Measurements from ENCODE around the gene SETBP1.

SETBP1 gene

DNA sequence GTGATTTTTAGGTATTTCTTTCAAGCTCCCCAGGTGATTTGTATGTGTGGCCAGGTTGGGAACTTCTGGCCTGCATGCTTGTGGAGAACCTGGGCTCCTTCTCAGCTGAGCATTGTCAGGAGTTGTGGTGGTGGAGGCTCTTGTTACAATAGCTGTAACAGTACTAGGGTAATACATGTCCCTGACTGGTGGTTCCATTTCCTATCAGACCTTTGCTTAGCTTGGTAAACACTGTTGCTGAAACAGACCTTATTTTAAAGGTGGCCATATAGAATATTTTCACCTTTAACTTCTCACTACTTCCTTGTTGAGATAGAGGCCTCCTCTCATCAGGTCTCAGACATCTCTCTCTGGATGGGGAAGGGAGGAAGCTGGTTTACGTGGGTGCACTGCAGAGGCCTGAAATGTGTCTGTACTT is 79.2 kb downstream of the SETBP1 start:
- Histone ChIP-seq H4K20me1 (ENCODE audit: insufficient read depth, low read length) (no peaks in the 10 kb centered on the region), H3K4me2 (ENCODE audit: low read length) (peak overlapping the region; percentile 74), H2AFZ (ENCODE audit: low read length) (no peak overlapping the region), H3K27ac (ENCODE audit: low read depth, low read length, poor library complexity, severe bottlenecking) (peak overlapping the region; percentile 100), H3K9me2 (ENCODE audit: low read depth, low read length) (no peaks in the 10 kb centered on the region), H3K9me3 (ENCODE audit: low read length) (no peaks in the 10 kb centered on the region), H3K36me3 (ENCODE audit: insufficient read depth, low read length) (peaks cover 11% of the 10 kb centered on the region; the same call in 1 of the 2 replicates), H3K4me3 (ENCODE audit: low read depth, low read length, poor library complexity, severe bottlenecking) (peak overlapping the region; percentile 13), H3K27me3 (ENCODE audit: insufficient read depth, low read length) (no peaks in the 10 kb centered on the region), H3K4me1 (ENCODE audit: insufficient read depth, low read length, severe bottlenecking) (peaks cover 43% of the 10 kb centered on the region), H3F3A (ENCODE audit: insufficient read depth, low read length) (peaks cover 17% of the 10 kb centered on the region), H3K79me2 (ENCODE audit: insufficient read depth, low read length) (no peaks in the 10 kb centered on the region), H3K9ac (ENCODE audit: low read length) (peak overlapping the region; percentile 63)
- TF ChIP-seq EZH2 (IDR thresholded peaks at IDR 0.05; ENCODE audit: borderline replicate concordance, low read length), result no peak
- TF ChIP-seq CTCF (IDR thresholded peaks at IDR 0.05; ENCODE audit: low read length), result no peak

- Histone ChIP-seq H3K9ac (ENCODE audit: low read length) (no peak overlapping the region), H3K27ac (ENCODE audit: low read depth, low read length, poor library complexity, severe bottlenecking) (peak overlapping the region; percentile 100), H3K4me2 (ENCODE audit: low read length) (no peak overlapping the region), H3K9me2 (ENCODE audit: low read depth, low read length) (no peaks in the 10 kb centered on the region), H3K36me3 (ENCODE audit: insufficient read depth, low read length) (peaks cover 11% of the 10 kb centered on the region; the same call in 1 of the 2 replicates), H3K79me2 (ENCODE audit: insufficient read depth, low read length) (no peaks in the 10 kb centered on the region), H2AFZ (ENCODE audit: low read length) (no peak overlapping the region), H3F3A (ENCODE audit: insufficient read depth, low read length) (peaks cover 17% of the 10 kb centered on the region), H4K20me1 (ENCODE audit: insufficient read depth, low read length) (no peaks in the 10 kb centered on the region), H3K4me3 (ENCODE audit: low read depth, low read length, poor library complexity, severe bottlenecking) (no peak overlapping the region), H3K9me3 (ENCODE audit: low read length) (no peaks in the 10 kb centered on the region), H3K27me3 (ENCODE audit: insufficient read depth, low read length) (no peaks in the 10 kb centered on the region), H3K4me1 (ENCODE audit: insufficient read depth, low read length, severe bottlenecking) (peaks cover 43% of the 10 kb centered on the region)
- no peak for TF ChIP-seq EZH2 (IDR thresholded peaks at IDR 0.05; ENCODE audit: borderline replicate concordance, low read length)
- no peak for TF ChIP-seq CTCF (IDR thresholded peaks at IDR 0.05; ENCODE audit: low read length)
These were observed 81.1 kb downstream of the SETBP1 start for GRCh38 chr18:44761812-44762211.

- Histone ChIP-seq H3K9ac (ENCODE audit: low read length) (no peak overlapping the region), H3K4me3 (ENCODE audit: low read depth, low read length, poor library complexity, severe bottlenecking) (no peak overlapping the region), H3K9me2 (ENCODE audit: low read depth, low read length) (no peaks in the 10 kb centered on the region), H3K79me2 (ENCODE audit: insufficient read depth, low read length) (no peaks in the 10 kb centered on the region), H3K4me1 (ENCODE audit: insufficient read depth, low read length, severe bottlenecking) (peaks cover 37% of the 10 kb centered on the region), H3F3A (ENCODE audit: insufficient read depth, low read length) (peaks cover 17% of the 10 kb centered on the region), H3K27me3 (ENCODE audit: insufficient read depth, low read length) (no peaks in the 10 kb centered on the region), H3K36me3 (ENCODE audit: insufficient read depth, low read length) (peaks cover 11% of the 10 kb centered on the region; the same call in 1 of the 2 replicates), H4K20me1 (ENCODE audit: insufficient read depth, low read length) (no peaks in the 10 kb centered on the region), H3K27ac (ENCODE audit: low read depth, low read length, poor library complexity, severe bottlenecking) (no peak overlapping the region), H3K9me3 (ENCODE audit: low read length) (no peaks in the 10 kb centered on the region), H2AFZ (ENCODE audit: low read length) (no peak overlapping the region), H3K4me2 (ENCODE audit: low read length) (no peak overlapping the region)
- no peak for TF ChIP-seq EZH2 (IDR thresholded peaks at IDR 0.05; ENCODE audit: borderline replicate concordance, low read length)
- TF ChIP-seq CTCF (IDR thresholded peaks at IDR 0.05; ENCODE audit: low read length), result no peak
These were observed 82.6 kb downstream of the SETBP1 start for GRCh38 chr18:44763327-44763726.
